Spleen (tissue), 11 donors: Measurements from ENCODE around the gene MYLK. TPM values are rescaled to one million over a fixed set of nuclear protein-coding genes. Genes with fewer than 3 reads are reported as not detected.

Experiments
- DNase-seq: peaks from one replicate; pipeline ENCODE4 v3.0.0-alpha.2; 2020
- H3K27ac ChIP-seq, 8 donors: fragments of 200-600 bp; sonication (generic) in 7 of 8; 1 replicate in 4 of 8; 2 replicates in 4 of 8; pipeline versions ENCODE4 v1.5.0 to v1.8.0; 2016 to 2021; ENCODE audit warnings: inconsistent platforms in 4 of 8, mild to moderate bottlenecking in 4 of 8, moderate library complexity in 1 of 8
- H3K27me3 ChIP-seq, 7 donors: fragments of 200-600 bp; sonication (generic) in 6 of 7; replicated peaks in 1 of 7; 1 replicate in 4 of 7; 2 replicates in 3 of 7; pipeline versions ENCODE4 v1.5.0 to v1.8.0; 2016 to 2021; ENCODE audit warnings: inconsistent platforms in 3 of 7, mild to moderate bottlenecking in 1 of 7
- H3K36me3 ChIP-seq, 6 donors: fragments of 200-600 bp; sonication (generic) in 5 of 6; 1 replicate in 4 of 6; 2 replicates in 2 of 6; pipeline versions ENCODE4 v1.5.0 to v1.8.0; 2016 to 2021; ENCODE audit warnings: inconsistent platforms in 2 of 6
- H3K4me1 ChIP-seq, 6 donors: fragments of 200-600 bp; sonication (generic) in 5 of 6; 1 replicate in 3 of 6; 2 replicates in 3 of 6; pipeline versions ENCODE4 v1.5.0 to v1.8.0; 2016 to 2021; ENCODE audit warnings: inconsistent platforms in 3 of 6
- H3K4me3 ChIP-seq, 8 donors: fragments of 200-600 bp; sonication (generic) in 7 of 8; 1 replicate in 4 of 8; 2 replicates in 4 of 8; pipeline versions ENCODE4 v1.5.0 to v1.8.0; 2016 to 2021; ENCODE audit warnings: inconsistent platforms in 4 of 8, mild to moderate bottlenecking in 4 of 8, moderate library complexity in 2 of 8
- H3K9me3 ChIP-seq, 8 donors: fragments of 200-600 bp; sonication (generic) in 7 of 8; 1 replicate in 4 of 8; 2 replicates in 4 of 8; pipeline versions ENCODE4 v1.5.0 to v1.8.0; 2016 to 2021; ENCODE audit warnings: inconsistent platforms in 4 of 8
- POLR2A ChIP-seq, 3 donors: fragments of 450-650 bp; IDR thresholded peaks; one replicate each; pipeline ENCODE4 v1.5.1; 2017; ENCODE audit warnings: antibody characterized with exemption in 3 of 3, mild to moderate bottlenecking in 1 of 3
- POLR2AphosphoS5 ChIP-seq, 3 donors: sonication (generic); formaldehyde crosslinking; IDR thresholded peaks; one replicate each; pipeline ENCODE4 v1.5.1; 2017; ENCODE audit warnings: antibody characterized with exemption in 3 of 3
- WGBS, 5 donors: extraction: QIAGEN DNeasy Blood & Tissue Kit in 3 of 5; methylation state at CpG; one replicate each; pipeline versions ENCODE4 v1.1.5 to v1.1.7; 2013 to 2018; 5-methylcytosine and 5-hydroxymethylcytosine counted together
- intact Hi-C: fragments of 100-400 bp; cut with DNase I; formaldehyde crosslinking; loops from one replicate; pipeline ENCODE4 v1.15.0; 2023; ENCODE audit warnings: low total_unique reads
- polyA plus RNA-seq, 3 donors: library from polyadenylated mRNA; stranded (reverse); fragments of 200-250 nt; gene quantifications; one replicate each; pipeline ENCODE4 v1.2.1, GENCODE V29; 2013
- total RNA-seq, 7 donors: library from RNA; depleted of rRNA in 3 of 7; stranded (reverse); fragments of >200 nt in 3 of 7; fragmentation: NEBNext Ultra II Directional in 4 of 7; extraction: Animal tissue kit (Norgen Biotek cat#: 25700) in 4 of 7; gene quantifications; one replicate each; pipeline versions ENCODE4 v1.1.0 to v1.2.1, GENCODE V29; 2016 to 2021
- TF ChIP-seq, protein P1 (sequence below), 11 experiments: fragments of 200-600 bp in 7 of 11; fragments of 450-650 bp in 4 of 11; sonication (generic) in 4 of 11; IDR thresholded peaks in 8 of 11; conservative IDR thresholded peaks in 3 of 11; 1 replicate in 7 of 11; 2 replicates in 4 of 11; pipeline versions ENCODE4 v1.4.0 to v1.8.0; 2016 to 2021; ENCODE audit warnings: antibody characterized with exemption in 11 of 11, inconsistent platforms in 4 of 11, mild to moderate bottlenecking in 1 of 11
- donor health status: healthy with polysubstance abuse.
- donor health status: DM: no; HTN: no; CAD: no; lungs with moderate emphysema.
- donor health status: DM: no; HTN: no; CAD: no.
- donor health status: Bipolar disorder and iron deficiency.
- donor health status: healthy.
- donor health status: DM: no; HTN: no; CAD: no.
- donor health status: DM: yes; HTN: yes; CAD: no.

Gene MYLK
- total and polyA plus RNA-seq, 10 donors, result 11.1 to 343 (median 154) TPM

DNA sequence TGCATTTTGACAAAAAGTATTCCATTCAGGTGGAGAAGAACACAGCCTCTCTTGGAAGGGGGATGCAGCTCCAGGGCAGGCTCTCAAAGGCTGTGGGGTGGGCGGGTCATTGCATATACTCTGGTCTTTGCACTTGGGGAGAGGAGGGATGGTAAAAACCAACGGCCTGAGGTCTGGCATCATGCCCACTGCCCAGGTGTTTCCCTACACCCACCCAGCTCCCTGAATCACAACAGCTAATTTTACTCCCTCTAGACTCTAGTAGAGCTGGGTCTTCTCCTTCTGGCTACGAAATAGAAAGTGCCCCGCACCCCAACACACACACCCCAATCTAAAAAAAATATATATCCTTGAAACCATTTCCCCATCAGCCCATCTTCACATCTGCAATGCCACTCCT is 1.0 kb downstream of the MYLK start:
- Histone ChIP-seq H3K27me3 (peaks cover 0 to 55% (median 13%) of the 10 kb centered on the region in 7 donors), H3K9me3 (no peaks in the 10 kb centered on the region), H3K4me3 (peak overlapping the region in 3 of 8 donors; percentile 29 to 66 (median 51)), H3K36me3 (no peaks in the 10 kb centered on the region), H3K27ac (no peak overlapping the region), H3K4me1 (peaks cover 6 to 29% (median 16%) of the 10 kb centered on the region in 6 donors)
- no peak for DNase-seq
- TF ChIP-seq POLR2AphosphoS5 (IDR thresholded peaks at IDR 0.05), result no peak
- no peak for TF ChIP-seq POLR2A (IDR thresholded peaks at IDR 0.05)
- intact Hi-C loops, result no loop called here
- 20 to 34% (median 29%) methylated on average over 4 of the region's 4 CpGs for WGBS, 5 donors

DNA sequence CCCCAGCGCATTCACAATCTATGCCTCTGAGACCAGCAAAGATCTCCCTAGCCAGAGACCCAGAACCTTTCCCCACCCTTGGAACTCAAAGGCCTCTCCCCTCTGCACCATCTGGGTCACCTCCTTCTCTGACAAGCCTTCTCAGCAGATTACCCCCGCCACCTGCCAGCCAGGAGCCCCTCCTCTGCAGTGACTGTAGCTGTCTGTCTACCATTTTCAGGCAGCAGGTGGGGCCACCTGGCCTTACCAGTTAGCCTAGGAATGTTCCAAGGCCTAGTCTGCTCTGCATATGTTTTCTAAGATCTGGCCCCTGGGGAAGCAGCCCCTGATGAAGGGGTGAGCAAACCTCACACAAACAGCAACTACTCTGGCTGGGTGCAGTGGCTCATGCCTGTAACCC is 2.4 kb downstream of the MYLK start:
- no peak for DNase-seq
- H3K36me3 ChIP-seq, result no peaks in the 10 kb centered on the region
- TF ChIP-seq POLR2A (IDR thresholded peaks at IDR 0.05), result no peak
- TF ChIP-seq, protein P1, sequence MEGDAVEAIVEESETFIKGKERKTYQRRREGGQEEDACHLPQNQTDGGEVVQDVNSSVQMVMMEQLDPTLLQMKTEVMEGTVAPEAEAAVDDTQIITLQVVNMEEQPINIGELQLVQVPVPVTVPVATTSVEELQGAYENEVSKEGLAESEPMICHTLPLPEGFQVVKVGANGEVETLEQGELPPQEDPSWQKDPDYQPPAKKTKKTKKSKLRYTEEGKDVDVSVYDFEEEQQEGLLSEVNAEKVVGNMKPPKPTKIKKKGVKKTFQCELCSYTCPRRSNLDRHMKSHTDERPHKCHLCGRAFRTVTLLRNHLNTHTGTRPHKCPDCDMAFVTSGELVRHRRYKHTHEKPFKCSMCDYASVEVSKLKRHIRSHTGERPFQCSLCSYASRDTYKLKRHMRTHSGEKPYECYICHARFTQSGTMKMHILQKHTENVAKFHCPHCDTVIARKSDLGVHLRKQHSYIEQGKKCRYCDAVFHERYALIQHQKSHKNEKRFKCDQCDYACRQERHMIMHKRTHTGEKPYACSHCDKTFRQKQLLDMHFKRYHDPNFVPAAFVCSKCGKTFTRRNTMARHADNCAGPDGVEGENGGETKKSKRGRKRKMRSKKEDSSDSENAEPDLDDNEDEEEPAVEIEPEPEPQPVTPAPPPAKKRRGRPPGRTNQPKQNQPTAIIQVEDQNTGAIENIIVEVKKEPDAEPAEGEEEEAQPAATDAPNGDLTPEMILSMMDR (IDR thresholded peaks at IDR 0.05 in 8 of 11, conservative IDR thresholded peaks at IDR 0.05 in 3 of 11), result no peak
- no peak for TF ChIP-seq POLR2AphosphoS5 (IDR thresholded peaks at IDR 0.05)
- peaks cover 6 to 29% (median 16%) of the 10 kb centered on the region in 6 donors for H3K4me1 ChIP-seq
- peaks cover 0 to 55% (median 13%) of the 10 kb centered on the region in 7 donors for H3K27me3 ChIP-seq
- H3K4me3 ChIP-seq, result no peak overlapping the region
- H3K27ac ChIP-seq, result no peak overlapping the region
- H3K9me3 ChIP-seq, result no peaks in the 10 kb centered on the region
- WGBS, 5 donors, result 89 to 91% (median 90%) methylated on average over 2 of the region's 2 CpGs
- intact Hi-C loops, result no loop called here

DNA sequence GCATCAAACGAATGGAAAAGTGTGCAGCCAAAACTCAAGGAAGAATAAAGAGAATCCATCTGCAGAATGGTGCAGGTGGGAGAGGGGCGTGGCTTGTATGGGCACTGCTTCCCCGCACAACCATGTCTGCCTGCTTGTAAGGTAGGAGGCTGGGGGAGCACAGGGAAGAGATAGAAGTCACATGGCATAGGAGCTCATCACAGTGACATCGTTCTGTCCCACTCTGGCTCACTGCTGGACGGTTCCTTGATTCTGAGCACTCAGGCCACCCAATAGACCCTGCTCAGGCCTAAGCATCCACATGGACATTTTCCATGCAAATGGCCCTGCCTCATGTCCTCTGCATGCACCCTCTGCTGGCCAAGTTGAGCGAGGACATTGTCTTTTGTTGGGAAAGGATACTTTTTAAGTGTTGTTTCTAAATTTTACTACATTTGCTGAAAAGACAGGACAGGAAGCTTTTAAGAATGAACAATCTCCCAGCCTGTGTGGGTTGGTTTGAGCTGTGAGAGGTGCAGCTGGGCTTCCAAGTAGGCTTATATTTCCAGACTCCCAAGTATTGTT is 3.1 kb downstream of the MYLK start:
- no peak overlapping the region for H3K27ac ChIP-seq
- H3K27me3 ChIP-seq, result peaks cover 0 to 49% (median 13%) of the 10 kb centered on the region in 7 donors
- no peak overlapping the region for H3K4me3 ChIP-seq
- H3K4me1 ChIP-seq, result peaks cover 6 to 29% (median 16%) of the 10 kb centered on the region in 6 donors
- 69 to 82% (median 78%) methylated on average over 6 of the region's 6 CpGs for WGBS, 5 donors
- TF ChIP-seq POLR2A (IDR thresholded peaks at IDR 0.05), result no peak
- TF ChIP-seq, protein P1 (IDR thresholded peaks at IDR 0.05 in 8 of 11, conservative IDR thresholded peaks at IDR 0.05 in 3 of 11), result peak in 6 of 11 experiments; percentile 9 to 34 (median 28)
- H3K36me3 ChIP-seq, result no peaks in the 10 kb centered on the region
- no peak for DNase-seq
- no peaks in the 10 kb centered on the region for H3K9me3 ChIP-seq
- intact Hi-C loops, result no loop called here

DNA sequence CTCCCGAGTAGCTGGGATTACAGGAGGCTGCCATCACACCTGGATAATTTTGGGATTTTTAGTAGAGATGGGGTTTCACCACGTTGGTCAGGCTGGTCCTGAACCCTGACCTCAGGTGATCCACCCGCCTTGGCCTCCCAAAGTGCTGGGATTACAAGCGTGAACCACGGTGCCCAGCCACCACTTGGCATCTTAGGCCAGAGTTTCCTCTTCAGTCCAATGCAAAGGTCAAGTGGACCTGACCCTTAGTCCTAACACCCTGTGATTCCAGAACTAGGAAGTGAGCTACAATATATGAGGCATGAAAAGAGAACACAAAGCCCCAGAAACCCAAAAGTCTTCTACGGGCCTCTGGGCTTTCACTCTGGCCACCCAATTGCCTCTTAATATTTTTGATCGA is 5.3 kb downstream of the MYLK start:
- Histone ChIP-seq H3K9me3 (no peaks in the 10 kb centered on the region), H3K4me1 (peaks cover 5 to 22% (median 9%) of the 10 kb centered on the region in 6 donors), H3K27ac (no peak overlapping the region), H3K36me3 (no peaks in the 10 kb centered on the region), H3K4me3 (no peak overlapping the region), H3K27me3 (peaks cover 0 to 30% (median 11%) of the 10 kb centered on the region in 7 donors)
- no peak for DNase-seq
- intact Hi-C loops, result no loop called here
- TF ChIP-seq POLR2A (IDR thresholded peaks at IDR 0.05), result no peak
- no peak for TF ChIP-seq POLR2AphosphoS5 (IDR thresholded peaks at IDR 0.05)
- TF ChIP-seq, protein P1 (IDR thresholded peaks at IDR 0.05 in 8 of 11, conservative IDR thresholded peaks at IDR 0.05 in 3 of 11), result no peak
- 68 to 91% (median 81%) methylated on average over 7 of the region's 7 CpGs for WGBS, 5 donors
